Measurements from ENCODE around the gene PKIB.

- TF ChIP-seq RAD21 (IDR thresholded peaks at IDR 0.05; ENCODE audit: low read depth) = no peak
- TF ChIP-seq EP300 (IDR thresholded peaks at IDR 0.05; ENCODE audit: borderline replicate concordance) = no peak
- TF ChIP-seq YY1 (IDR thresholded peaks at IDR 0.05; ENCODE audit: low read depth) = no peak
- no peak for TF ChIP-seq REST (IDR thresholded peaks at IDR 0.05; ENCODE audit: low read depth)
- TF ChIP-seq, protein P1, sequence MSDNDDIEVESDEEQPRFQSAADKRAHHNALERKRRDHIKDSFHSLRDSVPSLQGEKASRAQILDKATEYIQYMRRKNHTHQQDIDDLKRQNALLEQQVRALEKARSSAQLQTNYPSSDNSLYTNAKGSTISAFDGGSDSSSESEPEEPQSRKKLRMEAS (IDR thresholded peaks at IDR 0.05) = no peak
- TF ChIP-seq, protein P2, sequence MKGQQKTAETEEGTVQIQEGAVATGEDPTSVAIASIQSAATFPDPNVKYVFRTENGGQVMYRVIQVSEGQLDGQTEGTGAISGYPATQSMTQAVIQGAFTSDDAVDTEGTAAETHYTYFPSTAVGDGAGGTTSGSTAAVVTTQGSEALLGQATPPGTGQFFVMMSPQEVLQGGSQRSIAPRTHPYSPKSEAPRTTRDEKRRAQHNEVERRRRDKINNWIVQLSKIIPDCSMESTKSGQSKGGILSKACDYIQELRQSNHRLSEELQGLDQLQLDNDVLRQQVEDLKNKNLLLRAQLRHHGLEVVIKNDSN (IDR thresholded peaks at IDR 0.05) = no peak
- no peak for TF ChIP-seq EGR1 (IDR thresholded peaks at IDR 0.05)
- TF ChIP-seq CEBPB (IDR thresholded peaks at IDR 0.05) = no peak
Observed at GRCh38 chr6:122709922-122710512, 99.8 kb downstream of the PKIB start.

Measured in Ishikawa (cell line).